C4-2B (cell line): ENCODE data around the gene SLC39A7.

Experiments used
- H3K27ac ChIP-seq: fragments of 450-650 bp; 2 replicates; pipeline ENCODE4 v1.5.1; 2017
- ZFX ChIP-seq: fragments of 450-650 bp; IDR thresholded peaks from 2 replicates; pipeline ENCODE4 v1.6.1; 2017
- TF ChIP-seq, protein P1 (sequence below): fragments of 450-650 bp; conservative IDR thresholded peaks from 2 replicates; pipeline ENCODE4 v1.5.1; 2017; ENCODE audit warnings: mild to moderate bottlenecking

Gene SLC39A7

DNA sequence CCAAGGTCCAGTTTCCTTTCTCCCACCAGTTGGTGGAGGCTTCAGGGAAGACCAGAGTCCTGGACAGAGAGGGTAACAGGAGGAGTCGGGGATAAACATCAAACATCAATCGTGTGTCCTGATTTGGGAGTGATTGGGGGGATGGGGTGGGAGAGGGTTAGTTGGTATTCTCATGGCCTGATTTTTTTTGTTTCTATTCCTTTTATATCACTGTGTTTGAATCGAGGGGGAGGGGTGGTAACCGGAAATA, 3.4 kb downstream of the SLC39A7 start:
- TF ChIP-seq, protein P1, sequence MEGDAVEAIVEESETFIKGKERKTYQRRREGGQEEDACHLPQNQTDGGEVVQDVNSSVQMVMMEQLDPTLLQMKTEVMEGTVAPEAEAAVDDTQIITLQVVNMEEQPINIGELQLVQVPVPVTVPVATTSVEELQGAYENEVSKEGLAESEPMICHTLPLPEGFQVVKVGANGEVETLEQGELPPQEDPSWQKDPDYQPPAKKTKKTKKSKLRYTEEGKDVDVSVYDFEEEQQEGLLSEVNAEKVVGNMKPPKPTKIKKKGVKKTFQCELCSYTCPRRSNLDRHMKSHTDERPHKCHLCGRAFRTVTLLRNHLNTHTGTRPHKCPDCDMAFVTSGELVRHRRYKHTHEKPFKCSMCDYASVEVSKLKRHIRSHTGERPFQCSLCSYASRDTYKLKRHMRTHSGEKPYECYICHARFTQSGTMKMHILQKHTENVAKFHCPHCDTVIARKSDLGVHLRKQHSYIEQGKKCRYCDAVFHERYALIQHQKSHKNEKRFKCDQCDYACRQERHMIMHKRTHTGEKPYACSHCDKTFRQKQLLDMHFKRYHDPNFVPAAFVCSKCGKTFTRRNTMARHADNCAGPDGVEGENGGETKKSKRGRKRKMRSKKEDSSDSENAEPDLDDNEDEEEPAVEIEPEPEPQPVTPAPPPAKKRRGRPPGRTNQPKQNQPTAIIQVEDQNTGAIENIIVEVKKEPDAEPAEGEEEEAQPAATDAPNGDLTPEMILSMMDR: no peak
- no peak for TF ChIP-seq ZFX

DNA sequence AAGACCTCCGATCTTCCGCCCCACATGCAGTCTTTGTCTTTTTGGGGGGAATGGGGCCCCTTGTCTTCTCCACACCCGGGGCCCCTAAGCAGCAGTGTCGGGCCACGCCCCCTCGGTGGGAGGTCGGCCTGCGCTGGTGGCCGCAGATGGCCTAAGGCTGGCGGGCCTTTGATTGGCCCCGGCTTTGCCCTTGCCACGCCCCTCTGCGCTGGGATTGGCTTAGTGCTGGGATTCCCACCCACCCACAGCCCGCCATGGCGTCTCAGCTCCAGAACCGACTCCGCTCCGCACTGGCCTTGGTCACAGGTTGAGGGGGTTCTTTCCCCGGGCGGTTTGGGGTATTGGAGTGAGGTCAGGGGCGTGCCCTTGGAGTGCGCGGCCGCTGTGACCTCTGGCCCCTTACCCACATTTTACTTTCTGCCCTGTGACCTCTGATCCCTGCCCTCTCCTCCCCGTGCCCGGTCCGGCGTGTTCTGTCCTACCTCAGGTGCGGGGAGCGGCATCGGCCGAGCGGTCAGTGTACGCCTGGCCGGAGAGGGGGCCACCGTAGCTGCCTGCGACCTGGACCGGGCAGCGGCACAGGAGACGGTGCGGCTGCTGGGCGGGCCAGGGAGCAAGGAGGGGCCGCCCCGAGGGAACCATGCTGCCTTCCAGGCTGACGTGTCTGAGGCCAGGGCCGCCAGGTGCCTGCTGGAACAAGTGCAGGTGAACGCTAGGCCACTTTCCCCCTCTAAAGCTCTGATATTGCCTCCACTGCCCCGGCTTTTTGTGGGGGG, 3.9 kb downstream of the SLC39A7 start, which contains the start of gene HSD17B8:
Gene HSD17B8 (plus strand): TSS at position 241 of the 776 bp plus-strand sequence. CDS start 14 bp downstream, at position 255.
- peak within 1 kb of the TSS; percentile 84 for H3K27ac ChIP-seq
- TF ChIP-seq ZFX: peak; percentile 37; the same call in 1 of the 2 replicates
- TF ChIP-seq, protein P1: no peak

More for the DNA sequence above, 3.4 kb downstream of the SLC39A7 start:
- no peak overlapping the region; the same call in 1 of the 2 replicates for H3K27ac ChIP-seq

DNA sequence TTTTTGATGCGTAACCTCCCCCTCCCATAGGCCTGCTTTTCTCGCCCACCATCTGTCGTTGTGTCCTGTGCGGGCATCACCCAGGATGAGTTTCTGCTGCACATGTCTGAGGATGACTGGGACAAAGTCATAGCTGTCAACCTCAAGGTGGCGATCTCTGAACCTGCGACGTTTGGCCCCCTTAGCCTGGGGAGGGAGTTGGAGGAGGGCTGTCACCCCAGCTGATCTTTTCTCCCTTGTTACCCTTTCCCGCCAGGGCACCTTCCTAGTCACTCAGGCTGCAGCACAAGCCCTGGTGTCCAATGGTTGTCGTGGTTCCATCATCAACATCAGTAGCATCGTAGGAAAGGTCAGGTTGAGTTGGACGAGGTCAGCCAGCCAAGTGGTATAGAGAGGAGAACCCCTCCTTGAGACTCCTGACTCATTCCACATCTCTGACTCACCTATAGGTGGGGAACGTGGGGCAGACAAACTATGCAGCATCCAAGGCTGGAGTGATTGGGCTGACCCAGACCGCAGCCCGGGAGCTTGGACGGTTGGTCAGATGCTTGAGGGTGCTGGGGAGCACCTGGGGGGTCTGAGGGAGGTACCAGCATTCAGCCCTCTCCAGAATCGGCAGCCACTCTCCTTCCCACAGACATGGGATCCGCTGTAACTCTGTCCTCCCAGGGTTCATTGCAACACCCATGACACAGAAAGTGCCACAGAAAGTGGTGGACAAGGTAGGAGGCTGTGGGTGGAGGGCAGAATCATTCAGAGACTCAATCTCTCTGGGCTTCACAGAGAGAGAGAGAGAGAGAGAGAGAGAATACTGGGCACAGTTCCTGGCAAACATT, 4.7 kb downstream of the SLC39A7 start:
- TF ChIP-seq ZFX: no peak
- TF ChIP-seq, protein P1: no peak
- peak overlapping the region; percentile 84 for H3K27ac ChIP-seq

DNA sequence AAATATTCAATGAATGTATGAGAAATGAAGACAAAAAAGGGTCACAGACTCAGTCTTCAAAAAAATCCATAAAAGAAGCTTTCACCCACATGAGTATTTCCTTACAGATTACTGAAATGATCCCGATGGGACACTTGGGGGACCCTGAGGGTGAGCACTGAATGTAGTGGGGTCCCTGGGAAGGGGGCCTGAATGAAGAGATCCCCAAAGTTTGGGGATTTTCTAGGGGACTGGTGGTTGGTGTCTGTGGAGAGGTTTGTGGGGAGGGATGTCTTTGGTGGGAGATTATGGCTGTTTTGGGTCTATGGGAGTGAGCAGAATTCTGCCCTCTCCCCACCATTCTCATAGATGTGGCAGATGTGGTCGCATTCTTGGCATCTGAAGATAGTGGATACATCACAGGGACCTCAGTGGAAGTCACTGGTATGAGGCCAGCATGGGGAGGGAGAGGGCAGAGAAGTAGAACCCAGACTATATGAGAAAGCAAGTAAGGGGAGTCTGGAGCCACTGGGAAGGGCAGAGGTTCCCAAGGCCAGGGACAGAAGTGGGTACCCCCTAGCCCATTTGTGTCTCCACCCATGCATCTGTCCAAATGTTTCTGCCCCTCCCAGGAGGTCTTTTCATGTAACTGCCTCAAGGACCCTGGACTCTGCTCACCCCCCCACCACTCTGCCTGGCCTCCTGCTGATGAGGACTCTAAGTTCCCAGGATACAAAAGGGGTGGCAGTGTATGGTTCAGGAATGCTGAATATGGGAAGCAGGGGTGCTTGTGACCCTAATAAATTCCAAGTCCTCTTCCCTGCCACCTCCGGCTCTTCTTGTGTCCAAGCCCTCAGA, 5.6 kb downstream of the SLC39A7 start:
- no peak overlapping the region for H3K27ac ChIP-seq
- TF ChIP-seq, protein P1: no peak
- no peak for TF ChIP-seq ZFX

DNA sequence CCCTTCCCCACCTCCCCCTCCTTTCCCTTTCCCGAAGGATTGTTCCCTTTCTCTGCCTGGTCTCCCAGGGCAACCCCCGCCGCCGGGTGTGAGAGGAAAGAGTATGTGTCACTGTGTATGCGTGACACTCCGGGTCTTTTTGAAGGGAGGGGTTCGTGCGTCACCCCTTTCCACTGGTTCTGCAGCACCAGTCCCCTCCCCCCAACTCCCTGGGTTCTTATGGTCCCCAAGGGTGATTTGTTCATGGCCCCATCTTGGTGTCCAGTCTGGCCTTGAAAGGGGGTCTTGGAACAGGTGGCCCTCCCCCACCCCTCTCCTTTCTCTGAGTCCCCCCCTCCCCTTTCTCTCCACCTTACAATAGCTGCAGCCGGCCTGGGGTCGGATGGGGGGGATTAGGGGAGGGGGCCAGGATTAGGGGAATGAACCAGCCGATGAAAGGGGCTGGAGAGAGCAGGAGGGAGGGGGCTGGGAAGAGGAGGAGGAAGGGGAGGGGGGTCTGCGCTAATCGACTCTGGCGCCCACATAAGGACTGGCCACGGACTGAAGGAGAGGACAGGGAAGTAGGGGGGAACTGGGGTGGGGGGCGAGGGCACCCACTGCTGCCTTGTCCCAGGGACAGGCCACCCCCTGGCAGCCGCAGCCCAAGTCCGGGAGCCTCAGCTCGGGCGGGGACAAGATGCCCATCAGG, 6.3 kb downstream of the SLC39A7 start:
- H3K27ac ChIP-seq: peak overlapping the region; percentile 90
- no peak for TF ChIP-seq ZFX
- TF ChIP-seq, protein P1: no peak

DNA sequence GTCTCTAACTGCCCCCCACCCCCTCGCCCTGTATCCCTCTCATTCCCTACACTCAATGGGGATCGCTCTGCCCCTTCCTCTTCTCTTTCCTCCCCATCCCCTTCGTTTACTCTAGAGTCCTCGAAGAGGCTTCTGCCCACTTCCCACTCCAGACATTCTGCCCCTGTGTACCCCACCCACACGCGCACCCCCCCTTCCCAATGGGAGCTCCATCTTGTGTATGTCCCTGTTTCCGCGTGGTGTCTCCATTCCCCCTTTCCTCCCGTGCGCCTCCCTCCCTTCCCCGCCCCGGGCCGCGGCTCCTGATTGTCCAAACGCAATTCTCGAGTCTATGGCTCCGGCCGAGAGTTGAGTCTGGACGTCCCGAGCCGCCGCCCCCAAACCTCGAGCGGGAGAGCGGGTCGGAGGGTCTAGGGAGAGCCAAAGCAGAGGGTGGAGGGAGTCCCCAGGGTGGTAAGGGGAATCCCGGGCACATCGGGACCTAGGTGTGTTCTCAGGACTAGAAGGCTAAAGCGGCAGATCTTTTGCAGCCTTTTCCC, 7.0 kb downstream of the SLC39A7 start:
- TF ChIP-seq, protein P1: no peak
- TF ChIP-seq ZFX: no peak
- H3K27ac ChIP-seq: peak overlapping the region; percentile 90
